Right renal pelvis (tissue), 4 donors: ENCODE results near the gene TKTL1. TPM values are rescaled to one million over a fixed set of nuclear protein-coding genes. Genes with fewer than 3 reads are reported as not detected.

Source experiments
- DNase-seq, 4 donors: peaks; one replicate each; pipeline ENCODE4 v3.0.0-alpha.2; 2013; ENCODE audit warnings: low read depth in 4 of 4, low spot score in 3 of 4, missing footprints in 1 of 4
- polyA plus RNA-seq, 4 donors: library from polyadenylated mRNA; unstranded; fragments of 120-200 nt; gene quantifications; one replicate each; pipeline ENCODE4 v1.2.1, GENCODE V29; 2013; ENCODE audit not compliant: insufficient read length in 4 of 4

TKTL1 gene
- polyA plus RNA-seq, 4 donors = 0.26 to 0.91 (median 0.45) TPM

GRCh38 chrX:154309041-154309775, 13.6 kb downstream of the TKTL1 start:
- no peak for DNase-seq

- DNase-seq = no peak
These were observed 15.3 kb downstream of the TKTL1 start for GRCh38 chrX:154310616-154311536.

GRCh38 chrX:154312116-154312515, 16.5 kb downstream of the TKTL1 start:
- no peak for DNase-seq

DNA sequence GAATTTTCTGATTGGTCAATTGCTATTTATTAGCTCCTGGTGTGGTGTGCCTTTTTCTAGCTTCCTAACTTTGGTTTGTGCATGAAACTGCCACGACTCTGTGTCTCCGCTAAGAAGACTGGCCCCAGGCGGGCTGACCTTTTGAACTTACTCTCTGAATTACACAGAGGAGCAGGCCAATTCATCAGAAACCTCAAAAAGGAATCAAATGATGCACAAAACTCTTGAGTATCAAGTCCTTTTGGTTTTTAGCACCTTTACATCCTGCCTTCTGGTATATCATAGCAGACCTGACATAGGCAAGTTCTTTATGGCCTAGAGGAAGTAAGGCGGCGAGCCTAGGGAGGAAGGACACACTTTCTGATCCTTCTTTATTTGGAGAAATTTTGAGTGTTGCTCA, 17.6 kb downstream of the TKTL1 start:
- no peak for DNase-seq

DNA sequence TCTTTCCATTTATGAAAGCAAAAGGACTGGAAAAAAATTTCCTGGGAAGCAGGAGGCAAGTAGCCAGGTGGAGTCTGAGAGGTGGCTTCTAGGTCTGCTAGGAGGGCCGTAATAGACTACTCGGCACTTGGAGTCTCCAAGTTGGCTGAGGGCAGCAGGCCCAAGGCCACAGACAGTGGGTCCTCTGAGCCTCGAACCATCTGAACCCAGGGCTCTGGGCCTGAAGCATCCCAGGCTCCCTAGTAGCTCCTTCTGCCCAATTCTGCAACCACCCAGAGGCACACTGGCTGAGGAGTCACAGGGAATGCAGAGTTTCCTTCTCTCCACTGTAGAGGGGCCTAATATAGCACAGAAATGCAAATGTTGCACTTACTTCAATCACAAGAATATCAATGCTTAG, 19.8 kb downstream of the TKTL1 start:
- DNase-seq = no peak

- DNase-seq = no peak
These were observed 21.9 kb downstream of the TKTL1 start for GRCh38 chrX:154317391-154317995.

- no peak for DNase-seq
These were observed 24.8 kb downstream of the TKTL1 start for GRCh38 chrX:154320406-154320805.

- DNase-seq = no peak
These were observed 25.6 kb downstream of the TKTL1 start for GRCh38 chrX:154321152-154321551.

GRCh38 chrX:154321594-154321993, 26.0 kb downstream of the TKTL1 start:
- DNase-seq = no peak

- no peak for DNase-seq
These were observed 27.3 kb downstream of the TKTL1 start for GRCh38 chrX:154322890-154323289.

DNA sequence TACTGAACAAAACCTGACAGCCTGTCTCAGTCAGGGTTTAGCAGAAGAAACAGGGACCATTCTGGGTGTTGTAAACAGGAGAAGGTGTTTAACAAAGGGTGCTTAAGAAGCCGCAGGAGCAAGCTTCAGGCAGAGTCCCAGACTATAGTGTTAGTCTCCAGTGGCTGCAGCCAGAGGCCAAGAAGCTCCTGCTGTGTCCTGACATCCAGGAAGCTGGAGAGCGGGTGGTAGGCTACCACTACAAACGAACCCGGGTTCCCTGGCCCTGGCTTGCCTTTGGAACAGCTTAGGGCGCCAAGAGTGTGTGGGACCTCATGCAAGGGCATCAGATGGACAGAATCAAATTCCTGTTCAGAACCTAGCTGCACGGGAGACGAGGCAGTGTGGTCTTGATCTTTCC, 27.9 kb downstream of the TKTL1 start:
- DNase-seq = no peak

DNA sequence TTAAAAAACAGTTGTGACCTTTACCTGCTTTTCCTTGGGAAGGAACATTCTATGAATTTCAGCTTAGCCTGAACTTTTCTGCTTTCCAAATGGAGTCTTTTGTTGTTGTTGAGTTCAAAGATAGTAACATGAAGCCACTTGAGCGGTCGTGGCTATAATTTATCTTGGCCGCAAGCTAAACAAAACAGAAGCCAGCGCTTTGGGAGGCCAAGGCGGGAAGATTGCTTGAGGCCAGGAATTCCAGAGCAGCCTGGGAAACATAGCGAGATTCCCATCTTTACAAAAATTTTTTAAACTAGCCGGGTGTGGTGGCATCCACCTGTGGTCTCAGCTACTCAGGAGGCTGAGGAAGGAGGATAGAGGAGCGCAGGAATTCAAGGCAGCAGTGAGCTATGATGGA, 29.9 kb downstream of the TKTL1 start:
- DNase-seq = peak in 2 of 4 donors; percentile 34 to 44

DNA sequence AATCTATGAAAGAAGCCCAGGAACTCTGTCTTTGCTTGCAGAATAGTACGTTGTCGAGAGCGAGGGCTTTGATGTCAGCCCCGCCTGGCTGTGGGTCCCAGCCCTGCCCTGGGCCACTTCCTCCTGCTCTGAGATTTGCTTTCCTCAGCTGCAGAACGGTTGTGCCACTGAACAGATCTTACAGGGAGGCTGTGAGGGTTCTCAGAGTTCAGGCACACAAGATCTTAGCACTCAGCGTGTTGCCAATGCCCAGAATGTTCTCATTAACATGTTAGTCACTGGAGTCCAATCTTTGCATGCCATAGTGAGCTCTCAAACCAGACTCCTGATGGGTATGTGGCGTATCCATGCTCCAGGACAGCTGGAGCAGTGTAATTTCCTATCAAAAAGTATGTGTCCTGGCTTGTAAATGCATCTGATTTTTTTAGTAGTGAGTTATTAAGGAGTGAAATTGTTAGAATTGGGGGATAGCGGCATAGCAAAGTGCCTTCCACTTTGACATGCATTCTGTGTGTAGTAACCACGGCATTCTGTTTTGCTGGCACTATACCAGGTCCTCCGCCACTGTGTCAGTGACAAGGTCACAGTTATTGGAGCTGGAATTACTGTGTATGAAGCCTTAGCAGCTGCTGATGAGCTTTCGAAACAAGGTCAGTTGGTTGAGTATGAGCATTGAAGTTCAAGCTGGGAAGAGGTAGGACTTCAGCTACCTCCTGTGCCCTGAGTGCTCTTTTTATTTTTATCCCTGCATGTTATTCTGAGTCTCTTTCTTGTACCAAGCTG, 31.6 kb downstream of the TKTL1 start:
- DNase-seq = no peak

DNA sequence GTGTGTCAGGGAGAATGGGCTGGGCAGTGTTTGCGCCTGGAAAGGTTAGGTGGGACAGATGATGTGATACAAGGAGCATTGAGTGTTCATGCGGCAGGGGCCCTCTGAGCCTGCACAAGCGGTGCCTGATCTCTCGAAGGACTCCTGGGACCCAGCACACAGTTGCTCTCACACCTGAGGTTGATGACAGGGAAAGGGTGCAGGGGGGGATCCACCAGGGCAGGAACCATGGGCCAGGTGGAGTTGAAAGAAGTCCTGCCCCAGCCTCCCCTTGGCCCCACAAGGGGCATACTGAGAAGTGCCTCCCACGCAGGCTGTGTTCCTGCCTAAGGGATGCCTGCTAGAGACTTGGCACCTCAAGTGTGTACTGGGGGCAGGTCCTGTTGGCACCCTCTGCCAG, 33.1 kb downstream of the TKTL1 start:
- DNase-seq = no peak

GRCh38 chrX:154329294-154329693, 33.7 kb downstream of the TKTL1 start:
- no peak for DNase-seq

DNA sequence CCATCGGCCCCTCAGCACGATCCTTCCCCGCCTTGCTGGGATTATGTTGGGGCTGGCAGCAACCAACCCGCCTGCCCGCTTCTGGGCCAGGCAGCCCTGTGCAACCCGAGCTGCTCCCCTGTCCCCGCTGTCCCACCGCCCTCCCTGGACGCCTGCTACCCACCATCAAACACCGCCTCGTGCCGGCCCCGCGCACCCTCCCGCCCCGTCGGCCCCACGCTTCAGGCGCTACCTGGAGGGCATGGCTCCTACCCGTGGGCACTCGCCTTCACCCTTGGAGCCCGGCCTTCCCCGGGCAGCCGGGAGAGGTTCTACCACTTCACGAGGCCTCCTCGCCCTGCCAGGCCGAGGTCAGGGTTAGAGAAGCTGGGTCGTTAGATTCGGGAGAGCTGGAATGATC, 37.0 kb downstream of the TKTL1 start:
- no peak for DNase-seq

- DNase-seq = no peak
These were observed 37.5 kb downstream of the TKTL1 start for GRCh38 chrX:154333116-154333515.

- DNase-seq = no peak
These were observed 38.3 kb downstream of the TKTL1 start for GRCh38 chrX:154333837-154334271.

- no peak for DNase-seq
These were observed 38.9 kb downstream of the TKTL1 start for GRCh38 chrX:154334496-154334895.
